Skeletal muscle satellite cell (primary cell): ENCODE measurements around the gene FSIP1.

Experiments used
- H3K27me3 ChIP-seq: 2 replicates; pipeline ENCODE4 v1.7.0; 2013; ENCODE audit warnings: low read length; ENCODE audit not compliant: control insufficient read depth, insufficient read depth
- H3K36me3 ChIP-seq: 2 replicates; pipeline ENCODE4 v1.7.0; 2013; ENCODE audit warnings: mild to moderate bottlenecking, control low read depth, low read length; ENCODE audit not compliant: insufficient read depth
- H3K4me1 ChIP-seq: 2 replicates; pipeline ENCODE4 v1.7.0; 2013; ENCODE audit warnings: low read length; ENCODE audit not compliant: control insufficient read depth, insufficient read depth
- H3K4me2 ChIP-seq: 2 replicates; pipeline ENCODE4 v1.7.0; 2013; ENCODE audit warnings: mild to moderate bottlenecking, low read length
- H3K4me3 ChIP-seq: 2 replicates; pipeline ENCODE4 v1.7.0; 2013; ENCODE audit warnings: low read length
- H3K9ac ChIP-seq: 2 replicates; pipeline ENCODE4 v1.7.0; 2013; ENCODE audit warnings: mild to moderate bottlenecking, low read depth, low read length, moderate library complexity
- H3K9me3 ChIP-seq: replicated peaks from 2 replicates; pipeline ENCODE4 v1.7.0; 2013; ENCODE audit warnings: mild to moderate bottlenecking, control low read depth, low read length

Gene FSIP1

DNA sequence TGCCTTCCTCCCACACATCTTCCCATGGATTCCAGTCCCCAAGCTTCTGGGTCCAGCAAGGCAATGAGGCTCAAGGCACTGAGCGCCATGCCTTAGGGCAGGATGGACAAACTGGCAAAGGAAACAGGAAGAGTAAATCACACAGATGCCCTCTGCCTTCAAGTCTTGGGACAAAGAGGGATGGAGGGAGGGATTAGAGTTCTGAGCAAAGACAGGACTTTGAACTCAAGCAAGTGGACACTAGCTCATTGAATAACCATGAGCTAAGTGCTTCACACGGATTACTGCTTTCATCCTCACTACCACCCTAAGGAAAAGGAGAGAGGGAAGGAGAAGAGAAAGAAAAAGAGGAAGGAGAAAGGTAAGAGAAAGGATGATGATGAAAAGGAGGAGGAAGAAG lies 209.4 kb downstream of the FSIP1 start:
- Histone ChIP-seq H3K4me3 (no peak overlapping the region), H3K4me2 (no peak overlapping the region), H3K9ac (no peak overlapping the region), H3K4me1 (peaks cover 1% of the 10 kb centered on the region), H3K9me3 (no peaks in the 10 kb centered on the region), H3K27me3 (no peaks in the 10 kb centered on the region), H3K36me3 (no peaks in the 10 kb centered on the region)

DNA sequence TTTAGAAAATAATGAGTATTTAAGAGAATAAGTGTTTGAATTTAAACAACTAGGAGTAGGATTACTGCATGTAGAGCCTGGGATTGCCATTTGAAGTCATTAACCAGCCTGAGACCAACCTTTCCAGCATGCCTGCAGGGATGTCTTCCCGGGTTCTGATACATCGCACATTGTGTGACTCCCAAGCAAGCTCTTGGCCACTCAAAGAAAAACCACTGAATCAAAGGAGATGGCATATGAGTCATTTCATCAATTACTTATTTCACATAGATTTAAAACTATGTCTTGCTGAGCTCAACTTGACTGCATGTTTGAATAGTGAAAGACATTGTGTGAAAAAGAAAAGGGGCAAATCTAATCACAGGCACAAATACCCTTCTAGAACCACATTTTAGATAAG lies 216.8 kb downstream of the FSIP1 start:
- Histone ChIP-seq H3K4me1 (no peaks in the 10 kb centered on the region), H3K9me3 (no peaks in the 10 kb centered on the region), H3K4me3 (no peak overlapping the region), H3K27me3 (no peaks in the 10 kb centered on the region), H3K36me3 (no peaks in the 10 kb centered on the region), H3K9ac (no peak overlapping the region), H3K4me2 (no peak overlapping the region)

DNA sequence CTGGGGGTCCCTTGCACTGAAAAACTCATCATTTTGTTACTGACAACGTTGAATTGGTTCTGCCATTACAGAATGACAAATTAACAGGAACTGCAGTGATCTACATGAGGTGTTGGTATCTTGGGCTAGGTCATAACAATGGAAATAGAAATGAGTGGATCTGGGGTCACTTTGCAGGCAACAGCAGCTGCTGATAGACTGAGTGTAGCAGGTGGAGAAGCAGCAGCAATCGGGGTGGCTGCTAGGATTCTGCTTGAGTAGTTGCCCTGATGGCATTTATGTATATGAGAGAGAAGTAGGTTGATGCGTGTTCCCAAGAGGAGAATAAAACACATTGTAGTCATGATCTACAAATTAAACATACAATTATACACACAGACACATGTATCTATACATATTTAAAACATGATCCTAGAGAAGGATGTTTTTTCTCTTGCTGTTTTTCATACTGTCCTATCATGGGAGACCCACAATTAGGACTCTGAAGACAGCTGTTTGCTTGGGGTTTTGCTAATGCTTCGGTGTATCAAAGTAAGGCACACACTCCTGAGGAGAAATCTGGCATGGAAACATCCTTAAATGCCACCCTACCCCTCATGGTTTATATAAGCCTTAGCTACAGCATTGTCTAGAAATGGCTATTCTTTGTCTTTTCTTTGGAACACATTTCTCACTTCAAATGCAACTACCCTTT lies 217.5 kb downstream of the FSIP1 start:
- no peaks in the 10 kb centered on the region for H3K4me1 ChIP-seq
- H3K9me3 ChIP-seq: no peaks in the 10 kb centered on the region
- H3K27me3 ChIP-seq: no peaks in the 10 kb centered on the region
- no peak overlapping the region for H3K4me3 ChIP-seq
- H3K9ac ChIP-seq: no peak overlapping the region
- no peaks in the 10 kb centered on the region for H3K36me3 ChIP-seq
- no peak overlapping the region for H3K4me2 ChIP-seq

DNA sequence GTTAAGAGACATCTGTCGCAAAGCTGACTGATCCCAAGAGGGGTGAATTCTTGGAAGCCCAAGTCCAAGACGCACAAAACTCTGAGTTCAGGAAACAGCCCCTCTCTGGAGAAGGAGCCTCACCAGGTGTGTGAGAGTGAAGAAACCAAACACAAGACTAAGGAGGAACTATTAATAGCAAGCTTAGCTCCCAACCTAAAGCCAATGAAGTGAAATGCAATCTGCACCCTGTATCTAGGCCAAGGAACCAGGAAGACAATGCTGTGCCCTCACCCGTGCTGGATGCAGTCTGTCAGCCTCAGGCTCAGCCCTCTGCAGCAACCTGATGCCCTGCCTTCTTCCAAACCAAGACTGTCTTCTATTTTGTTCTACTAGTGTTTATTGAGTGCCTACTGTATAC lies 224.2 kb downstream of the FSIP1 start:
- no peaks in the 10 kb centered on the region for H3K27me3 ChIP-seq
- no peak overlapping the region for H3K4me2 ChIP-seq
- H3K9me3 ChIP-seq: no peaks in the 10 kb centered on the region
- no peaks in the 10 kb centered on the region for H3K4me1 ChIP-seq
- H3K4me3 ChIP-seq: no peak overlapping the region
- no peak overlapping the region for H3K9ac ChIP-seq
- H3K36me3 ChIP-seq: no peaks in the 10 kb centered on the region

DNA sequence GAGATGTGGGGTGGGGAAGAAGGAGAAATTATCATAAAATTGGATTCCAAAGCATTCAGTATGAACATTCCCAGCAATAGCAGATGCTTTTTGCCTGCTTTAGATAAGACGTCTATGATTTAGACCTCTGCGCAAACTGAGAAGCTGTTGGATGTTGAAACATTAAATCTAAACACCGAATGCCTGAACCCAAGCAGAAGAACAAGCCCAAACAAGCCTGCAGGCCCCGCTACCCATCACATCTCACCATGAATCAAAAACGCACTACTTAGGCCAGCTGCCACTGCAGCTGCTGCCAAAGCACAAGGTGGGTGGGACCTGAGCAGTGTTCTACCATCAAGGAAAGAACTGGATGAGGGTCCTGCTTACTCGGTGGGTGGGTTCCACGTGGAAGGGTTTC lies 226.2 kb downstream of the FSIP1 start:
- Histone ChIP-seq H3K4me1 (no peaks in the 10 kb centered on the region), H3K27me3 (no peaks in the 10 kb centered on the region)

DNA sequence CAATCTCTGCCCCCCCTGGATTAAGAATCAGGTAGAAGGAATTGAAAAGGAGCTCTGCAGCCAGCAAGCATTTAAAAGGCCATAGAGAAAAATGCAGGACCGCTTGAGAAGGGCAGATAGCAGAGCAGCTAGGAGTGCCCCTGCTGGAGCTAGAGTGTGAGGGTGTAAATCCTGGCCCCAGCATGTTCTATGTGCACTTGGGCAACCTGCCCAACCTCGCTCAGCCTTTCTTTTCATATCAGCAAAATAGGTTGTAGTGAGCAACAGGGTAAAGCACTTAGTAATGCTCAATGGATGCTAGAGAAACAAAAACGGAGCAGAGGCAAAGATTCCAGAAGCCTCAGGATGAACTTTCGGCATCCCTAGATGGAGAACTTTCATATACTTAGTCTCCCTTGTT lies 226.8 kb downstream of the FSIP1 start:
- Histone ChIP-seq H3K4me2 (no peak overlapping the region), H3K27me3 (no peaks in the 10 kb centered on the region), H3K4me3 (no peak overlapping the region), H3K9me3 (no peaks in the 10 kb centered on the region), H3K4me1 (no peaks in the 10 kb centered on the region), H3K9ac (no peak overlapping the region), H3K36me3 (no peaks in the 10 kb centered on the region)

More for the DNA sequence above, 226.2 kb downstream of the FSIP1 start:
- Histone ChIP-seq H3K4me3 (no peak overlapping the region), H3K4me2 (no peak overlapping the region), H3K9ac (no peak overlapping the region), H3K9me3 (no peaks in the 10 kb centered on the region), H3K36me3 (no peaks in the 10 kb centered on the region)

DNA sequence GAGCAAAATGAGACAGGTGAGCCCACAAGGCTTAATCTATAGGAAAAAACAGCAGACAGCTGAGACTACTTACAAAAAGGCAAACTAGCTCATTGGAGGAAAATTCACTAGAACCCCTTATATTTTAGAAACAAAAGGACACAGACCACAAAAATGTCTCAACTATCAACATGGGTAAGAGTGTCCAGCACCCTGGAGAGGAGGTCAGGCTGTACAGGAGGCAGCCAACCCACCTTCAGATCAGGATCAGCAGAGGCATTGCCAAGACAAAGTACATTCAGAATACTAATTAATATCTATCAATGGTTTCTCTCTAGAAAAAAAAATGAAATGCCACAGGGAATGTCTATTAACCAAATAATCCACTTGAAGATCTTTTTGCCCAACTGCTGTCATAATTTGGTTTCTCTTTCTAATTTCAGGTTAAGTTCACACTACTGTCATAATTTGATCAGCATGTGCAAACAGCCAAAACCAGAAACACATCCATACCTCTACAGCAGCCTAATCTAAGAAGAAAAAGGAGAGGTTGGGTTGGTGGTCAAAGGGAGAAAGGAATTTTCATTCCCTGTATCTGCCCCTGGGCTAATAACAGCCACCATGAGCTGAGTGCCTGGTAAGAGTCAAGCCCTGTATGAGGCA lies 227.8 kb downstream of the FSIP1 start:
- Histone ChIP-seq H3K27me3 (no peaks in the 10 kb centered on the region), H3K4me1 (no peaks in the 10 kb centered on the region), H3K9me3 (no peaks in the 10 kb centered on the region), H3K36me3 (no peaks in the 10 kb centered on the region), H3K9ac (no peak overlapping the region), H3K4me3 (no peak overlapping the region), H3K4me2 (no peak overlapping the region)

DNA sequence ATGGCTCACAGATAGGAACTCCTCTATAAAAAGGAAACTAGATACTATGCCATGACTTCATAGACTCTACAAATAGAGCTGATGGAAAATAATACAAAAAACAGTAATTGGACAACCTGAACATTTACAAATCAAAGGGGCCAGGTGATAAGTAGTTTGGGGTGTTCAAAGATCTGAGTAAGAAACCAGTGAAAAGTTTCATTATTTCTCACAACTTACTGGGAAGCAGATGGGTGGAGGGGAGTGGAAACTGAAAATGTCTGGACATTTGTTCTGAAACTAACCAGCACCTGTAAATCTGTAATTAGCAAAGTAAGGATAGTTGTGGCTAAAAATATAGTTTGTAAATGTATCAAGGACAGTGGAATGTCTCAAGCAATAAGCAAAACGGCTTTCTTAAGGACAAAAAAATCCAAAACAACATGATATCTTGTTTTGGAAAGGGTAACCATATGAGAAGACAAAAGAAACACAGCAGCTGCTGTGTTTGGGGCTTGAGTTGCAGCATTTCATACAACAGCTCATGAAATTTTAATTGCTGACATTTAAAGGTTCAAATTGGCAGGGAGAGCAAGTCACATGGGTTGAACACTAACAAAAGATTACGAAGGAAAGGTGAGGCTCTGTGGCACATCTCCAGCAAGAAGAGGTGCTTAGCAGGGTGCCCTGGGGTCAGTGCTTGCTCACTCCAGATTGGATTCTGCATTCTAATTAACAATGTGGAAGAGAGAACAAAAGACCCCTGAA lies 228.5 kb downstream of the FSIP1 start:
- Histone ChIP-seq H3K4me1 (no peaks in the 10 kb centered on the region), H3K36me3 (no peaks in the 10 kb centered on the region), H3K4me3 (no peak overlapping the region), H3K4me2 (no peak overlapping the region), H3K9me3 (no peaks in the 10 kb centered on the region), H3K9ac (no peak overlapping the region), H3K27me3 (no peaks in the 10 kb centered on the region)

DNA sequence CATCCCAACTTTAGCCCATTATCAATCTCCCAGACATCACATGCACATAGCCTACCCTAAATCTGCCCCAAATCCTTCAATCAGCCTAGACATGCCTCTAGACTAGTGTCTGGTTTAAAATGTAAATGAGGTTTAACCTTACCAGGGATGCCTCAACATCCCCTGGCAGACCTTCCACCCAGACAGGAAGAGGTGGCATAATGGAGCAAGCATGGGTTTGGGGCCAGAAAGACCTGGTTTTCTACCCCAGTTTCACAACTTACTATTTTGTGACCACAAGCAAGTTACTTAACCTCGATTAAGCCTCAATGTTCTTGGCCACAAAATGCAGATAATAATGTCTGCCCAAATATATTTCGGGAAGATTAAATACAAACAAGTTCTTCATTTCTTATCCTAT lies 230.1 kb downstream of the FSIP1 start:
- H3K36me3 ChIP-seq: no peaks in the 10 kb centered on the region
- H3K4me2 ChIP-seq: no peak overlapping the region
- H3K27me3 ChIP-seq: no peaks in the 10 kb centered on the region
- H3K9ac ChIP-seq: no peak overlapping the region
- H3K4me1 ChIP-seq: no peaks in the 10 kb centered on the region
- H3K4me3 ChIP-seq: no peak overlapping the region
- no peaks in the 10 kb centered on the region for H3K9me3 ChIP-seq

DNA sequence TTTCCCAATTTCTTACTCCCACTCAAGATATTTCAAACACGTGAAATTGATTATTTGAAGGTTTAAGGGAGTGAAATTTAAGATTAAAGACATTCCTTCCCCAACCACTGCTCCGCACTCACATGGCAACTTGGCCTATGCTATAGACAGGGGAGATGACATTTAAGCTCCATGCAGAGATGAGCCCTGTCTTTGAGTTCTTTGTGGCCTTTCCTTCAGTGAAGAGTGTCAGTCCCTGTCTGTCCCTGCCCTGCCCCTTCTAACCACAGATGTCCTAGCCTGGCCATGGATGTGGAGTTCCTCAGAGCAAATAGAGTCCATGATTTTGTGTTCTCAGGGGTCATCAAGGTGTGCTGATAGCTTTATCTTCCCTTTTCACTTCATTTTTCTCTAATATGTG lies 231.2 kb downstream of the FSIP1 start:
- Histone ChIP-seq H3K36me3 (no peaks in the 10 kb centered on the region), H3K4me1 (no peaks in the 10 kb centered on the region), H3K9ac (no peak overlapping the region), H3K4me3 (no peak overlapping the region), H3K27me3 (no peaks in the 10 kb centered on the region), H3K9me3 (no peaks in the 10 kb centered on the region), H3K4me2 (no peak overlapping the region)
